ENCODE results near the gene ZNF664. TPM values are rescaled to one million over a fixed set of nuclear protein-coding genes. Genes with fewer than 3 reads are reported as not detected.
A peak's percentile ranks its signal among the peaks of the same experiment; 100 is the strongest.

Gene ZNF664
- total RNA-seq, 1 donor from 2014 or later, result 198 TPM

GRCh38 chr12:123998991-123999359 lies 26.0 kb downstream of the ZNF664 start:
- DNase-seq (ENCODE audit: low spot score, unreplicated experiment), result no peak
- Mint-ChIP-seq H3K4me1 (ENCODE audit: low read depth) (peaks cover 30% of the 10 kb centered on the region), H3K4me3 (ENCODE audit: low read depth) (no peak overlapping the region), H3K9me3 (ENCODE audit: low read depth) (no peaks in the 10 kb centered on the region), H3K36me3 (ENCODE audit: insufficient read depth) (peaks cover 6% of the 10 kb centered on the region), H3K27ac (peak overlapping the region; percentile 4), H3K27me3 (no peaks in the 10 kb centered on the region)
- TF ChIP-seq, protein P1, sequence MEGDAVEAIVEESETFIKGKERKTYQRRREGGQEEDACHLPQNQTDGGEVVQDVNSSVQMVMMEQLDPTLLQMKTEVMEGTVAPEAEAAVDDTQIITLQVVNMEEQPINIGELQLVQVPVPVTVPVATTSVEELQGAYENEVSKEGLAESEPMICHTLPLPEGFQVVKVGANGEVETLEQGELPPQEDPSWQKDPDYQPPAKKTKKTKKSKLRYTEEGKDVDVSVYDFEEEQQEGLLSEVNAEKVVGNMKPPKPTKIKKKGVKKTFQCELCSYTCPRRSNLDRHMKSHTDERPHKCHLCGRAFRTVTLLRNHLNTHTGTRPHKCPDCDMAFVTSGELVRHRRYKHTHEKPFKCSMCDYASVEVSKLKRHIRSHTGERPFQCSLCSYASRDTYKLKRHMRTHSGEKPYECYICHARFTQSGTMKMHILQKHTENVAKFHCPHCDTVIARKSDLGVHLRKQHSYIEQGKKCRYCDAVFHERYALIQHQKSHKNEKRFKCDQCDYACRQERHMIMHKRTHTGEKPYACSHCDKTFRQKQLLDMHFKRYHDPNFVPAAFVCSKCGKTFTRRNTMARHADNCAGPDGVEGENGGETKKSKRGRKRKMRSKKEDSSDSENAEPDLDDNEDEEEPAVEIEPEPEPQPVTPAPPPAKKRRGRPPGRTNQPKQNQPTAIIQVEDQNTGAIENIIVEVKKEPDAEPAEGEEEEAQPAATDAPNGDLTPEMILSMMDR (IDR thresholded peaks at IDR 0.05; ENCODE audit: unreplicated experiment), result no peak

- TF ChIP-seq, protein P1 (IDR thresholded peaks at IDR 0.05; ENCODE audit: unreplicated experiment), result no peak
- H3K27ac Mint-ChIP-seq, result no peak overlapping the region
- peaks cover 24% of the 10 kb centered on the region for H3K4me1 Mint-ChIP-seq (ENCODE audit: low read depth)
- H3K9me3 Mint-ChIP-seq (ENCODE audit: low read depth), result no peaks in the 10 kb centered on the region
- no peak for DNase-seq (ENCODE audit: low spot score, unreplicated experiment)
- peaks cover 2% of the 10 kb centered on the region for H3K36me3 Mint-ChIP-seq (ENCODE audit: insufficient read depth)
- no peaks in the 10 kb centered on the region for H3K27me3 Mint-ChIP-seq
- no peak overlapping the region for H3K4me3 Mint-ChIP-seq (ENCODE audit: low read depth)
Observed at GRCh38 chr12:124000111-124000510, 27.1 kb downstream of the ZNF664 start.

- no peak overlapping the region for H3K4me3 Mint-ChIP-seq (ENCODE audit: low read depth)
- H3K9me3 Mint-ChIP-seq (ENCODE audit: low read depth), result no peaks in the 10 kb centered on the region
- TF ChIP-seq, protein P1 (IDR thresholded peaks at IDR 0.05; ENCODE audit: unreplicated experiment), result no peak
- no peaks in the 10 kb centered on the region for H3K27me3 Mint-ChIP-seq
- DNase-seq (ENCODE audit: low spot score, unreplicated experiment), result no peak
- peaks cover 4% of the 10 kb centered on the region for H3K36me3 Mint-ChIP-seq (ENCODE audit: insufficient read depth)
- peaks cover 11% of the 10 kb centered on the region for H3K4me1 Mint-ChIP-seq (ENCODE audit: low read depth)
- no peak overlapping the region for H3K27ac Mint-ChIP-seq
Observed at GRCh38 chr12:124001343-124001742, 28.3 kb downstream of the ZNF664 start.

DNA sequence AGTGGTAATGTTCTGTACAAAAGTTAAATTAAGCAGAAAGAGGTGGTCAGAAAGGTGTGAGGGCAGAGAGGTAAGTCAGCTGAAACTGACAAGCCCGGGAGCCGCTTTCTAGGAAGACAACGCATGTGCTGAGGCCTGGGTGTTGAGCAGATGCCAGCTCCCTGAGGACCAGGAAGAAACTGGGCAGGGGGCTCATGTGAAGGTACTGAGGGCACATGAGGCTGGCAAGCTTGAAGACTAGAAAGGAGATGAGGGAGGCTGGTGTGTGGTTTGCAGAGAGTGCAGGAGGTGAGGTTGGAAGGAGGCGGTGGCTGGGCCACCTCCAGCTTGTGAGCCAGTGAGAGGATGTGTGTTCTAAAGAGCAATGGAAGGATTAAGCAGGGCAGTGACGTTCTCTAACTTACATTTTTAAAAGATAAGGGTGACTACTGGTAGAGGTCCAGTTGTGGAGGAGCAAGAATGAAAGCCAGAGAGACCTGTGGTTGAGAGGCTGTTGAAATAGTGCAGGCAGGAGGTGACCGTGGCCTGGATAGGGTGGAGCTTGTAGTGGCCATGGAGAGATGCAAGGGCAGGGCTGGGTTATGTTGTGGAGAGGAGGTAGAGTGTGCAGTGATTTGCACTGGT lies 29.1 kb downstream of the ZNF664 start:
- no peaks in the 10 kb centered on the region for H3K9me3 Mint-ChIP-seq (ENCODE audit: low read depth)
- H3K27me3 Mint-ChIP-seq, result no peaks in the 10 kb centered on the region
- peaks cover 5% of the 10 kb centered on the region for H3K36me3 Mint-ChIP-seq (ENCODE audit: insufficient read depth)
- peaks cover 4% of the 10 kb centered on the region for H3K4me1 Mint-ChIP-seq (ENCODE audit: low read depth)
- DNase-seq (ENCODE audit: low spot score, unreplicated experiment), result no peak
- H3K4me3 Mint-ChIP-seq (ENCODE audit: low read depth), result no peak overlapping the region
- TF ChIP-seq, protein P1 (IDR thresholded peaks at IDR 0.05; ENCODE audit: unreplicated experiment), result no peak
- no peak overlapping the region for H3K27ac Mint-ChIP-seq

DNA sequence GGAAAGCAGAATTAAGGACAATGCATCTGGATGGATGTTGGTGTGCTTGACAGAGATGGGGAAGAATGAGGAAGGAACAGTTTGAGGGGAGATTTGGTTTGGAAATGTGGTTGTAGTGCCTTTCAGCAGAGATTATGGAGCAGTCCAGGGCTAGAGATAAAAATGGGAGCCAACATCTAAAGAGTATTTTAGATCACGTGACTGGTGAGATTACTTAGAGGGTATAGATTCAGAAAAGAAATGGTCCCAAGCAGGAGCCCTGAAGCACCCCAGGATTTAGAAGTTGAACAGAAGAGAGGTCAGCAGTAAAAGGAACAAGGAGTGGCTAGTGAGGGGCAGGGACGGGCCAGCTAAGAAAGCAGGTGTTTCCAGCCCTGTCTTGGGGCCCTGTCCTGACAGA lies 29.6 kb downstream of the ZNF664 start:
- TF ChIP-seq, protein P1 (IDR thresholded peaks at IDR 0.05; ENCODE audit: unreplicated experiment), result no peak
- Mint-ChIP-seq H3K27me3 (no peaks in the 10 kb centered on the region), H3K36me3 (ENCODE audit: insufficient read depth) (peaks cover 6% of the 10 kb centered on the region), H3K27ac (no peak overlapping the region), H3K9me3 (ENCODE audit: low read depth) (no peaks in the 10 kb centered on the region), H3K4me1 (ENCODE audit: low read depth) (peaks cover 1% of the 10 kb centered on the region), H3K4me3 (ENCODE audit: low read depth) (no peak overlapping the region)
- DNase-seq (ENCODE audit: low spot score, unreplicated experiment), result no peak
